ENCODE data around the gene SNX21.

Gene SNX21

GRCh38 chr20:45813489-45813888 is 20.1 kb upstream of the SNX21 start:
- H3K4me1 Mint-ChIP-seq (ENCODE audit: low read depth), result peaks cover 18% of the 10 kb centered on the region
- peaks cover 37% of the 10 kb centered on the region for H3K36me3 Mint-ChIP-seq (ENCODE audit: low read depth)
- H3K27ac Mint-ChIP-seq, result no peak overlapping the region
- intact Hi-C loops (cut with micrococcal nuclease), result loop anchor here (2.0 kb wide), 1 partner anchor 43 kb away; the partner anchor contains the start of genes ACOT8 and ZSWIM3
- no peaks in the 10 kb centered on the region for H3K9me3 Mint-ChIP-seq
- no peaks in the 10 kb centered on the region for H3K27me3 Mint-ChIP-seq
- peak overlapping the region; percentile 83 for H3K4me3 Mint-ChIP-seq

GRCh38 chr20:45814314-45814713 is 19.3 kb upstream of the SNX21 start:
- H3K9me3 Mint-ChIP-seq, result no peaks in the 10 kb centered on the region
- no peaks in the 10 kb centered on the region for H3K27me3 Mint-ChIP-seq
- H3K4me1 Mint-ChIP-seq (ENCODE audit: low read depth), result peaks cover 18% of the 10 kb centered on the region
- H3K4me3 Mint-ChIP-seq, result no peak overlapping the region
- peaks cover 28% of the 10 kb centered on the region for H3K36me3 Mint-ChIP-seq (ENCODE audit: low read depth)
- intact Hi-C loops (cut with micrococcal nuclease), result no loop called here
- H3K27ac Mint-ChIP-seq, result no peak overlapping the region

GRCh38 chr20:45816951-45817350 is 16.6 kb upstream of the SNX21 start:
- intact Hi-C loops (cut with micrococcal nuclease), result no loop called here
- H3K4me1 Mint-ChIP-seq (ENCODE audit: low read depth), result peaks cover 22% of the 10 kb centered on the region
- H3K4me3 Mint-ChIP-seq, result no peak overlapping the region

DNA sequence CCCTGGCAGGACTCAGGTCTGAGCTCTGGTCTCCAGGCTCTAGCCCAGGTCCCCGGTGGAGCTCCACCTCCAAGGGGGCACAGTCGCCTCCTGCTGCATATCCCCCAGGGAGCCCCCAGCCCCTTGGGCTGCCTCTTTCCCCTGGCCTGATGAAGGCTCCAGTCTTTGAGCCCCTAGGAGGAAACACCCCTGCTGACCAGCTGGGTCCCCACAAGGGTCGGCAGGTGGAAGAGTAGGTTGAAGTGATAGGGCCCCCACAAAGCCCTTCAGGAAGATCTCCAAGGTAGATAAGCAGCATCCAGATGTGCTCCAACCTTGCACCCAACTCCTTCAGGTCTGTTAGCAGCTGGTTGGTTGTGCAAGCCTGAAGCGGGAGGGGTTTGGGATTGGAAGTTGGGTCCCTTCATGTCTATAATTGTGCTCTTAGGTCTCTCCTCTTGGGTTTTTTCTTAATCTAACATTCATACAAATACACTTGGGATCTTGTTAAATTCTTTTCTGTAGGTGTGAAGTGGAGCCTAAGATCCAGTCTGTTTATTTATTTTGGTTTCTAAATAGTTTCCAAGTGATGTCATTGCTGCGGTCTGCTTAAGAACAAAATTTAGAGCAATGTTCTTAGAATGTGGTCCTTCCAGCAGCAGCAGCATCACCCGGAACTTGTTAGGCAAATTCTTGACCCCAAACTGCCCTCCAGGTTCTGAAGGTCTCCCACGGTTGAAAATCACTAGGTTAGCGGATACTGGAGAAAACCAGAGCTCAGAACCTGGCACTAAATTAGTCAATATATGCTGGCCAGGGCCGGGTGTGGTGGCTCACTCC is 16.0 kb upstream of the SNX21 start:
- intact Hi-C loops (cut with micrococcal nuclease), result no loop called here
- H3K27ac Mint-ChIP-seq, result no peak overlapping the region
- peaks cover 8% of the 10 kb centered on the region for H3K27me3 Mint-ChIP-seq
- H3K36me3 Mint-ChIP-seq (ENCODE audit: low read depth), result no peaks in the 10 kb centered on the region
- H3K9me3 Mint-ChIP-seq, result no peaks in the 10 kb centered on the region
- H3K4me1 Mint-ChIP-seq (ENCODE audit: low read depth), result peaks cover 22% of the 10 kb centered on the region
- H3K4me3 Mint-ChIP-seq, result no peak overlapping the region

More at GRCh38 chr20:45816951-45817350, 16.6 kb upstream of the SNX21 start:
- Mint-ChIP-seq H3K9me3 (no peaks in the 10 kb centered on the region), H3K27me3 (peaks cover 2% of the 10 kb centered on the region), H3K27ac (no peak overlapping the region), H3K36me3 (ENCODE audit: low read depth) (peaks cover 2% of the 10 kb centered on the region)

- no peaks in the 10 kb centered on the region for H3K9me3 Mint-ChIP-seq
- H3K27me3 Mint-ChIP-seq, result peaks cover 14% of the 10 kb centered on the region
- no peaks in the 10 kb centered on the region for H3K36me3 Mint-ChIP-seq (ENCODE audit: low read depth)
- intact Hi-C loops (cut with micrococcal nuclease), result no loop called here
- H3K4me1 Mint-ChIP-seq (ENCODE audit: low read depth), result peaks cover 22% of the 10 kb centered on the region
- H3K27ac Mint-ChIP-seq, result no peak overlapping the region
- no peak overlapping the region for H3K4me3 Mint-ChIP-seq
Measured at GRCh38 chr20:45818239-45818638, 15.4 kb upstream of the SNX21 start.

DNA sequence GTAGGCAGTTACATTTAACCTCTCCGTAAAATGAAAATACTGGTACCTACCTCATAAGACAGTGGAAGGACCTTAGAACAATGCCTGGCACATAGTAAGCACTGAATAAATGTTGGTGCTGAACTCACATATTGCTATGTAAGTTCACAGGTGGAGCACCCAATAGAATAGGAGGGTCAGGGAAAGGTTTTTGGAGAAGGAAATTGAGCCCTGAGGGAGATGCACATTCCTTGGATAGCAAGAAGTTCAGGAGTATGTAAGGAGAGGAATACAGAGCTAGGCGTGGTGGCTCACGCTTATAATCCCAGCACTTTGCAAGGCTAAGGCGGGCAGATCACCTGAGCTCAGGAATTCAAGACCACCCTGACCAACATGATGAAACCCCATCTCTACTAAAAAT is 14.1 kb upstream of the SNX21 start:
- Mint-ChIP-seq H3K27ac (no peak overlapping the region), H3K4me1 (ENCODE audit: low read depth) (peaks cover 26% of the 10 kb centered on the region), H3K27me3 (peaks cover 27% of the 10 kb centered on the region), H3K9me3 (no peaks in the 10 kb centered on the region), H3K4me3 (no peak overlapping the region), H3K36me3 (ENCODE audit: low read depth) (no peaks in the 10 kb centered on the region)
- intact Hi-C loops (cut with micrococcal nuclease), result no loop called here

DNA sequence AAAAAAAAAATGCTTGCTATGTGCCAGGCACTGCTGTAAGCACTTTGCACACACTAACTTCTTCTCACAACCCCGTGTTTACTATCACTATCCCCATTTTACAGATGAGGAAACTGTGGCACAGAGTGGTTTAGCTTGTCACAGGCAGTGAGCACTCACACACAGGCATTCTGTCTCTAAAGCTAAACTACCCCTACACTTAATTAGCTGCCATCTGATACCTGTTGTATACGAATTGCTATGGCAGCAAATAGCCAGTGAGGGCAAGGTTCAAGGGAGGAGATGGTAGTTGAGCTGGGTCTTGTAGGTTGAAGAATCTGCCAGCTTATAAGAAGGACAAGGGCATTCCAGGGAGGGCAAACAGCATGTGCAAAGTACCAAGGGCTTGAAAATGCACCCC is 11.7 kb upstream of the SNX21 start:
- intact Hi-C loops (cut with micrococcal nuclease), result no loop called here
- no peak overlapping the region for H3K4me3 Mint-ChIP-seq
- peaks cover 36% of the 10 kb centered on the region for H3K27me3 Mint-ChIP-seq
- H3K4me1 Mint-ChIP-seq (ENCODE audit: low read depth), result peaks cover 28% of the 10 kb centered on the region
- no peak overlapping the region for H3K27ac Mint-ChIP-seq
- no peaks in the 10 kb centered on the region for H3K36me3 Mint-ChIP-seq (ENCODE audit: low read depth)
- no peaks in the 10 kb centered on the region for H3K9me3 Mint-ChIP-seq

GRCh38 chr20:45822857-45823256 is 10.7 kb upstream of the SNX21 start:
- Mint-ChIP-seq H3K27ac (no peak overlapping the region), H3K9me3 (no peaks in the 10 kb centered on the region), H3K4me3 (no peak overlapping the region), H3K36me3 (ENCODE audit: low read depth) (no peaks in the 10 kb centered on the region), H3K4me1 (ENCODE audit: low read depth) (peaks cover 28% of the 10 kb centered on the region), H3K27me3 (peaks cover 36% of the 10 kb centered on the region)
- intact Hi-C loops (cut with micrococcal nuclease), result no loop called here

DNA sequence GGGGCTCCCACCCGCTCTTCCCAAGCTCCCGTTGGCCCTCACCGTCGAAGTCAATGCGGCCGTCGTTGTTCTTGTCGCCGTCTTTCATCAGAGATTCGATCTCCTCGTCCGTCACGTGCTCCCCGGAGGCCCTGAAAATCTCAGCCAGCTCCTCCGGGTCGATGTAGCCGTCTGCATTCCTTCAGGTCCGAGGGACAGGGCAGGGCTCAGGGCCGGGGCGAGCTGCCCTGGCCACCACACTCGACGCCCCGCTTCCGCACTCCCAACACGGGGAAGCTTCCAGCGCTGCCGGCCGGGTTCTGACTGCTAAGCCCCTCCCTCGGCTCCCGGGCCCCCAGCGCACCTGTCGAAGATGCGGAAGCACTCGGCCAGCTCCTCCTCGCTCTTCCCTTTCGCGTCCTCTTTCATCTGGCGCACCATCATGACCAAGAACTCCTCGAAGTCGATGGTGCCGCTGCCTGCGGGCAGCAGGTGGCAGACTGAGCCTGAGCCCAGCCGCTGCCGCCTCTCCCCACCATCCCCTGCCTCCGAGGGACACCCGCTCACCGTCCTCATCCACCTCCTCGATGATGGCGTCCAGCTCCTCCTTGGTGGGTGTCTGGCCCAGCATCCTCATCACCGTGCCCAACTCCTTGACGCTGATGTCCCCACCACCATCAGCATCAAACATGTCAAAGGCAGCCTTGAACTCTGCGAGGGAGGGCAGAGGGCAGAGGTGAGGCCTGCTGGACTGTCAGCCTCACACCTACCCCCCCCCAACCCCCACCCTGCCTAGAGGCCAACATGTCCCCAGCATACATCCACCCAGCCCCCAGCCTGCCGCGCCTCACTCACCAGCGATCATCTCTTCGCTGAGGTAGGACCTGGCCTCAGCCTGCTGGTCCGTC is 9.4 kb upstream of the SNX21 start:
- Mint-ChIP-seq H3K4me1 (ENCODE audit: low read depth) (peaks cover 28% of the 10 kb centered on the region), H3K27ac (peak overlapping the region; percentile 8), H3K27me3 (peaks cover 39% of the 10 kb centered on the region), H3K36me3 (ENCODE audit: low read depth) (no peaks in the 10 kb centered on the region), H3K4me3 (peak overlapping the region; percentile 64), H3K9me3 (no peaks in the 10 kb centered on the region)
- intact Hi-C loops (cut with micrococcal nuclease), result loop anchor here (1.0 kb wide), 1 partner anchor 139 kb away; no protein-coding TSS in a partner anchor

GRCh38 chr20:45826381-45827019 is 7.1 kb upstream of the SNX21 start:
- H3K9me3 Mint-ChIP-seq, result no peaks in the 10 kb centered on the region
- H3K36me3 Mint-ChIP-seq (ENCODE audit: low read depth), result no peaks in the 10 kb centered on the region
- peak overlapping the region; percentile 22 for H3K27ac Mint-ChIP-seq
- H3K27me3 Mint-ChIP-seq, result peaks cover 39% of the 10 kb centered on the region
- H3K4me3 Mint-ChIP-seq, result no peak overlapping the region
- peaks cover 28% of the 10 kb centered on the region for H3K4me1 Mint-ChIP-seq (ENCODE audit: low read depth)
- intact Hi-C loops (cut with micrococcal nuclease), result no loop called here

DNA sequence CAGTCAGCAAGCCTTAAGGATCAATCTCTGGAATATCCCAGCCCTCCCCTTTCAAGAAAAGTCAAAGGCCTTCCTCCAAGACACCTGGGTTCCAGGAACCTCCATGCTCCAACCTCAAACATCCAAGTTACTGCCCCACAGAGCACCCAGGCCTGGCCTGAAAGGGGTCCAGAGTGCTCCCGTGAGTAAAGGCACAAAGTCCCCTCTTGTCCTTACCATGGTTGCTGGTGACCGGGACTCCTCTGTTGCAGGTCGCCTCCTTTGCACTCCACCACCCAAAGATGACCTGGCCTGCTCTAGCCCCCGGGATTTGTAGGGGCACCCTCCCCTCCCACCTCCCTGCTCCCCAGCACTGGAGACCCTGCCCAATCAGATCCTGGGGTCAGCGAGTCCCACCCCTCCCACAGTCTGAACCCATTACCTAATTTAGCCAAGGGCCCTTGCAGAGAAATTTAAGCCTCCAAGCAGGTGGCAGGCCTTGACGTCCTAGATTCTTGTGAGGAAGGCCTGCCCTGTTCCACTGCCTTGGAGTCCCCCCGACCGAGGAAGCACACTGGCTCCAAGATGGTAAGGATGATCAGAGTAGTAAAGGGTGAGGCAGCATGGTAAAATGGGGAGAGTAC is 6.5 kb upstream of the SNX21 start, which contains the start of gene TNNC2:
TNNC2 (minus strand) TSS at position 283 of the 623 bp plus-strand sequence; CDS start at position 219, 64 bp downstream.
- intact Hi-C loops (cut with micrococcal nuclease), result no loop called here

GRCh38 chr20:45827712-45828111 is 5.9 kb upstream of the SNX21 start:
- Mint-ChIP-seq H3K9me3 (no peaks in the 10 kb centered on the region), H3K27me3 (peaks cover 30% of the 10 kb centered on the region), H3K4me1 (ENCODE audit: low read depth) (peaks cover 27% of the 10 kb centered on the region), H3K27ac (no peak overlapping the region), H3K36me3 (ENCODE audit: low read depth) (no peaks in the 10 kb centered on the region), H3K4me3 (no peak overlapping the region)
- intact Hi-C loops (cut with micrococcal nuclease), result no loop called here

More for the DNA sequence above, 6.5 kb upstream of the SNX21 start, which contains the start of gene TNNC2:
- Mint-ChIP-seq H3K4me1 (ENCODE audit: low read depth) (peaks cover 32% of the 10 kb centered on the region), H3K4me3 (no peak within 1 kb of the TSS), H3K9me3 (no peaks in the 10 kb centered on the region), H3K27ac (peak within 1 kb of the TSS; percentile 22), H3K36me3 (ENCODE audit: low read depth) (no peaks in the 10 kb centered on the region), H3K27me3 (peaks cover 35% of the 10 kb centered on the region)

DNA sequence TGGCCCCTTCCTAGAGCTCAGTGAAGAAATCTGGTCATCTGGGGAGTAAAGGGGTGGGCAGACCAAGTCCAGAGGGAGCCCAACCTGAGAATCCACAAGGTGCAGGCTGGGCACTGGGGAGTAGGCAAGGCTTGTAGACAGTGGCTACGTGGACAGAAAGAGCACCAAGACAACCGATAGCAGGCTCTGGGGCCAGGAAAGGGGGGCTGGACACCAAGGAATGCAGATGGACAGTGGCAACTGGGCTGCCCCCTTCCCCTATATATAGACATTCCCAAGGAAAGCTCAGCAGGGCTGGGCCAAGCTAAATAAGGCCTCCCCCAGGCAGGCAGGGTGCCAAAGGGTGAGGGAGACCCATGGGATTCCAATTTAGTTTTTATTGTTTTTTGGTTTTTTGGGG is 5.0 kb upstream of the SNX21 start:
- H3K4me3 Mint-ChIP-seq, result no peak overlapping the region
- no peaks in the 10 kb centered on the region for H3K36me3 Mint-ChIP-seq (ENCODE audit: low read depth)
- H3K9me3 Mint-ChIP-seq, result no peaks in the 10 kb centered on the region
- intact Hi-C loops (cut with micrococcal nuclease), result no loop called here
- no peak overlapping the region for H3K27ac Mint-ChIP-seq
- H3K4me1 Mint-ChIP-seq (ENCODE audit: low read depth), result peaks cover 30% of the 10 kb centered on the region
- H3K27me3 Mint-ChIP-seq, result peaks cover 22% of the 10 kb centered on the region
